HS-27A (cell line): ENCODE results near the gene CTSE.

Source experiments
- DNase-seq: peaks from one replicate; pipeline ENCODE4 v3.0.0-alpha.2; 2012; ENCODE audit warnings: low read depth, missing footprints

CTSE gene

DNA sequence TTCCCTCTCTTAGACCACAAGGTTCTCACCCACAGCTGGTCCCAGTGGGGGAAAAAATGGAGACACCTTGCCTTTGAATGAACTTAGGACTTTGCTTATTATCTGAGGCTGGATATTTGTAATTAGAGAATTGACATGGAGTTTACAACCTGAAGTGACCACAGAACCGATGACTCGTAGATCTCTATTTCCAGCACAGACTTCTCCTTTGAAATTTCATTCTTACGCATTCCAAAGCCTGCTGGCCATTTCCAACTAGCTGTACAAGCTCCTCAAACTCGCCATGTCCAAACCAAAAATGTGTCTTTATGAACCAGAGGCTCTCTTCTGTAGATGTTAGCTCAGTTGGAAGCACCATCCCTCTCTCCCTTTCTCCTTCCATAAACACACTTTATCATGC lies 32.5 kb downstream of the CTSE start:
- no peak for DNase-seq

DNA sequence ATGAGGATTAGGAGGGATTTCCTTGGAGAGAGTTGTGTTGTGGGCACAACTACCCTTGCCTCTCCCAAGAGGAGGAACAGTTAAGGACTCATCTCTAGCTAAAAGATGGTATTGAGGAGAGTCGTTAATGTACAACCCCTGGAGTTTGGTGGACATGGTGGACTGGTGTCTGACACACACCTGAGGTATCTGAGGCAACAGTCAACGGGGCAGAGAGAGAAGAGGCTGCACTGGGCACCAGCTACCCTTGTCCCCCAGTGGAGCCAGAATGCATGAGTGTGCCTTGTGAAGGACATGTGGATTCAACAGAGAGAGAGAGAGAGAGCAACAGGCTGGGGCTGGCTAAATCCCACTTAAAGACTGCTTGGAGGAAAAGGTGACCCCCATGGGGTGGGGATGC lies 33.5 kb downstream of the CTSE start:
- no peak for DNase-seq

DNA sequence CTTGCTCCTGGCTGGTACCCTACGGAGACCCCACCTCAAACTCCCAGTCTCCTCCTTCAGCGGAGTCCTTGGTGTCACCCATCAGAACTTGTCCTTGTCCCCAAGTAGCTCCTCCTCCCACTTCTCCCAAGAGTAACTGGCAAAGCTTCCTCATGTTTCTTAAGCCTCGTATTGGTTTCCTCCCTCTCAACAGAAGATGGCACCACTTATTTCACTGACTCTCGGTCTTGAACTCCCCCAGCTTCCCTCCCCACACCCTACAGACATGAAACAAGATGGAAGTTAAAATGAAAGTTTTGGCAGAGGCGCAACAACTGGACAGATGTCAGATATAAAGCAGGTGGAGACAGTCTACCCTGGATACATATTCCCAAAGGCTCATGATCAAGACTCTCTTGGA lies 33.9 kb downstream of the CTSE start:
- DNase-seq = no peak

DNA sequence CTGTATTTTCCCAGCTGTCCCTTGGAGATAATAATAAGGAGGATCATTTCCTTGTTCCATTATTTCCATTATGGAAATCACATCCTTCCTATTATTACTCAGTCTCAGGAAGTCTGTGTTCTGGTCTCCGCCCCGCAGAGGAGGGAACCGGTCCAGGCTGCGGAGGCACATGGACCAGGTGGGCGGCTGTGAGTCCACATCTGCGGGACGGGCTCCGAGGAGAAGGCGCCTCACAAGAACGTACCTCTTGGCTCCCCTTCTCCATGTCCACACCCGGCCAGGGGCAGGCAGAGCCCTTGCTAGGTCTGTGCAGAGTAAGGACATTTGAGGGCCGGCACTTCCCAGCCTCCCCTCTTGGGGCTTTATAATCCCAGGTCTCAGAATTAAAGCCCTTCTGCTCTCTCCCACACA lies 35.1 kb downstream of the CTSE start:
- no peak for DNase-seq

DNA sequence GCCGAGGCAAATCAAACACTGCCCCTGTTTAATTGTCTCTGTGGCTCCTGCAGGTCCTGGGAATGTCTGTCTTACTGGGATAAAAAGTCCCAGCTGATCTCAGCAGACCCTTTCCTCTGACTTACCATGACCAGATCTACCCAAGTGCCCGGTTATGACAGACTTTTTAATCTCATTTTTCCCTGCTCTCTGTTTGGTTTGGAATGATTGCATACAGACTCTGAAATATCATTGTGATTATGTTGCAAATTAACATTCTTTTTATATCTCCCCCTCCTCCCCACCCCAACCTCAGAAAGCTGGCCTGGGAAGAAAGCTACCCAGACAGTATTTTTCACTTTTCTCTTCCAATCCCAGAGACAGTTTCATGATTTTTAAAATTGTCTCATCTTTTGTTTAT lies 36.8 kb downstream of the CTSE start:
- DNase-seq = no peak

DNA sequence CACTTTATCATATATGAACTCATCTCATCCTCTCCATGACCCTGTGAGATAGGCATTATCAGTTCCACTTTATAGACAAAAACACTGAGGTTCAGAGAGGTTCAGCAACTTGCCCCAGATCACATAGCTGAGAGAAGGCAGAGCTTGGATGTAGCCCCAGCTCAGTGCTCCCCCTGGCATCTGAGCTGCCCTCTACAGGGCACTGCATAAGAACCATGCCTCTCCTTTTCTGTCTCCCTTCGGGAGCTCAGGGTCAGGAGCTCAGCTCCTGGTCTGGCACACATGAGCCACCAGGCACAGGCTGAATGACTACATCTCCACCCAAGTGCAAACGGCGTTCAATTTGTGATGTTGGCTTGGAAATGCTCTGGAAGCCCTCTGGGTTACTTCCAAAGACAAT lies 37.4 kb downstream of the CTSE start:
- DNase-seq = no peak

DNA sequence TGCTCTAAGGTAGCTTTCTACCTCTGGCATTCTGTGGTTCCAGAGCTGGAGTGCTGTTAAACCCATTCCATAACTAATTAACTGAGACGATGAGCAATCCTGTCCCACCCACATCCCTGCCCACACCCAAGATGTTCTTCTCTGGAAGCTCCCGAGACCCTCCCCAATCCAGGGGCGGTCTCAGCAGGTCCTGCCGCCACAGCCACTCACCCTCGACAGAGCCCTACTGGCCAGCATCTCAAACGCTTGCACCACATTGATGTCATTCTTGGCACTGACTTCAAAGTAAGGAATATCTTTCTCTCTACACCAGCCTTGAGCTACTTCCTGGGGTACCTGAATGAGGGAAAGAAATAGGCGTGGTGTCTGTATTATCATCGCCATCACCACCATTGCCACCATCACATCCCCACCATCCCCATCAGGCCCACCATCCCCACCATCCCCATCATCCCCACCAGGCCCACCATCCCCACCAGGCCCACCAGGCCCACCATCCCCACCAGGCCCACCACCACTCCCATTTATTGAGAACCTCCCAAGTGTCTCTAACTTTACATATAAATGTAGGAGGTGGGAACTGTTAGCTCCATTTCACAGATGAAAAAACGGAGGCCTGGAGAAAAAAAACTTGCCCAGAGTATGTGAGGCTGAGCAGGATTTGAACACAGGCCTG lies 38.2 kb downstream of the CTSE start:
- DNase-seq = no peak

DNA sequence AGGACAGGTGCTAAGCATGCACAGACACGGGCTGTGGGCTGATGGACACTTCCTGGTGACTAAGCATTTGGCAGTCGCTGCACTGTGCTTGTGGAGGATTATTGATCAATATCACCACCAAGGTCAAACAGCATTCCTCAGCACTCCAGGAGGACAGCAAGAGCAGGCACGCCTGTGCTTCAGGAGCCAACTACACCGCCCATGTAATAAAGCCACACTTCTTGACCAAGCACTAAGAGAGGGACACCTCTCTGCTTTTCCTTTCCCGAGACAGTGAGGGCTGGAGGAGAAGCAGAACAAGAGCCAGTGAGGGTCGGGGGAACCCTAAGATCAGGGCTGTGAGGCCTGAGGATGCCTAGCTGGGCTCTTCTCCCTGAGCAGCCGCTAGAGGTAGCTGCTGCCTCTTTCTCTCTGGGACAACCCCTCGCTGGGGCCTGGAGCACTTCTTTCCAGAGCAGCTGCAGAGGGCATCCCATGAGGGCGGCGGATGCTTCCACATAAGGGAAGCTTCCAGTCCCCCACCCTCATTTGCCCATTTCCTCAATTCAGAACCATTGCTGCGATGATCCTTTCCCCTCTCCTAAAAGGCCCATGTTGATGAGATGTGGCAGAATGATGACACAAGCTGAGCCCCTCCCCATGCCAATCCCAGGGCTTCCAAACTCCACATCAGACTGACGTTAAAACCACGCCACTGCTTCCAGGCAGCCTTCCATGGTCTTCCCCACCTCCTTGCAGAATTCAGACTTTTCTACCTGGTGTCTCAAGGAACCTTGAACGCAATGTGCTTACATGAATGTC lies 39.6 kb downstream of the CTSE start:
- no peak for DNase-seq

DNA sequence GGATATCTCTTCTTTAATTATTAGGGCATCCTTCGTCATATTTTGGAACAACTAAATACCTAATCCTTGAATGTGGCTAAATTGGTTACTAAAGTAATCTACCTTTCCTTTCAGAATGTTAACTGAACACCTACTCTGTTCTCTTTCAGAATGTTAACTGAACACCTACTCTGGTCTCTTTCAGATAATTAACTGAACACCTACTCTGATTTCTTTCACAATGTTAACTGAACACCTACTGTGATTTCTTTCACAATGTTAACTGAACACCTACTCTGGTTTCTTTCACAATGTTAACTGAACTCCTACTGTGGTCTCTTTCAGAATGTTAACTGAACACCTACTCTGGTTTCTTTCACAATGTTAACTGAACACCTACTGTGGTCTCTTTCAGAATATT lies 42.4 kb downstream of the CTSE start:
- DNase-seq = no peak

DNA sequence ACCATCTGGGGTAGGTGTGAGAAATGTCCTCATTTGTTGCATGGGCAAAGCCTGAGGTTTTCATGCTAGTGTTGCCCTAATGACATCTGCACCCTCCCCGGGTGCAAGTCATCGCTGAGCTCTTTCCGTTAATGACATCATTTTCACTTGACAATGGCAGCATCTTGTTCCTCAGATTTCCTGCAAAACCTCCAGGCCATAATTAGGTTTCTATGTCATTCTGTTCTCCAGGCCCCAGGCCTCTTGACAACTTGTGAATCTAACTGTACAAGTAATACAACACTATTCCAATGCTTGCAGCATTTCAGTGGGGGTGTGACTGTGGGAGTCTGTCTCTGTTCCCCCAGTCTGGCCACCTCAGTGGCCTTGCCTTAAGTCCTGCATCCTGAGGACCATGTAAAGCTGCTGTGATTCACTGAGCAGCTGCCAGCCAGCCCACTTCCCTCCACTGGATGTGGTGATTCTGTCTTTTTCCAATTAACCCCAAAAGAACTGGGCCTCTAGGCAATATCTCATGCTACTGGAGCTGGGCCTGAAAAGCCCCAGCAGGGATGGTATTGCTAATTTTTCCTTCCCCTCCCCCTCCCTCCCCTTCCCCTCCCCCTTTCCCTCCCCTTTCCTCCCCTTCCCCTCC lies 43.3 kb downstream of the CTSE start:
- no peak for DNase-seq

DNA sequence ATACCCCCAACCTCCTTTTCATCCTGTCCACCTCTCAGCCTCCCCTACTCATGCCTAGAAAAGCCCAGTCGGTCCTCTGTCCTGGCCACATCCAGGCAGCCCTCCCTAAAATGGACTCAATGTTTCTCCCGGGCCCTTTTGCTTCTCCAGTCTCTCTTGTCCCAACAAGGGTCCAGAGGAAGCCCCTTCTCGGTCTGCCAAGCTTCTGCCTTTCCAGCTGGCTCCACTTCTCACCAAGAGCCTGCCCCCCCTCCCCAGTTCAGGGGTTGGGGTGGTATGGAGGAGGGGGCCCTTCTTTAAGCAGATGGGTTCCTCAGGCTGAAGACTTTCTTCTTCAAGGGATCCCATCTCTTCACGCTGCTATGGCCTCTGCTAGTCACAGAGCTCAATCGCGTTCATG lies 44.4 kb downstream of the CTSE start:
- no peak for DNase-seq

DNA sequence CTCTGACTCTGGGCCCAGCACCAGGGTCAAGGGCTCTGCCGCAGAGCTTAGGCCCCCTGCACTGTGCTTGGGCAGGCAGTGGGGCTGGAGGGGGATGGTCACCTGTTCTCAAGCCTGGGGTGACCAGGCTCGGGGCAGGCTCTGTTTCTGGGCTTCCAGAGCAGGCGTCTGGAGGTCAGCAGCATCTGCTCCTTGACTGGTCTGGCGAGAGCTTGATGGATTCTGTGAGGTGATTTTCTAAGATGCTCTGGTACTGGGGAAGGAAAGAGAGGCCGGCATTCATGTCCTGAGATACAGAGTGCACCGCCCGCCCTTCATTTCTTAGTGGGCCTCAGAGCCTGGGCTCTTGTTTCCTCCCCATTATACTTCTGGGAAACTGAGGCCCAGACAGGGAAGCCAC lies 45.0 kb downstream of the CTSE start:
- DNase-seq = no peak

DNA sequence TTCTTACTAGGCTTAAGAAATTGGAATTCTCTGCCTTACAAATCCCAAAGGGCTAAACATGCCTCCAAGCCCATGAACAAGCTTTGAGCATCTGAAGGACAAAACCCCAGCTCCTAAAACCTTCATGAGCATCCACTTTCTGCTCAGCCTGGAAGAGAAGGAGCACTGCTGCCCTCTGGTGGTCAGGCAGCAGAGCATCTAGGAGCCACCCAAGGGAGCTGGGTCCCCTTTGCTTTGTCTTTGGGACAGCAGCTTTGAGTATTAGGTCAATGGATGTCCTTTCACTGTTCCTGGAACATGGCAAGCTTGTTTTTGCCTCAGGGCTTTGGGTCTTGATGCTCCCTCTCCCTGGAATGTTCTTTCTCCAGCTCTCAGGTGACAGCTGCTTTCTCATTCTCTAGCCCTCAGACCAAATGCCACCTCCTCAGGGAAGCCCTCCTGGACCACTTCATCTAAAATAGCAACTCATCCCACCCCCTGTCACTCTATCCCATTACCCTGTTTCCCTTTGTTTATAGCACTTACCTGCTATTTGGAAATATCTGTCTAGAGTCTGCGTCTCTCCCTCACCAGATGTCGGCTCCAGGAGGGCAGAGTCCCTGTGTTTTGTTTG lies 46.2 kb downstream of the CTSE start:
- peak; percentile 33 for DNase-seq

DNA sequence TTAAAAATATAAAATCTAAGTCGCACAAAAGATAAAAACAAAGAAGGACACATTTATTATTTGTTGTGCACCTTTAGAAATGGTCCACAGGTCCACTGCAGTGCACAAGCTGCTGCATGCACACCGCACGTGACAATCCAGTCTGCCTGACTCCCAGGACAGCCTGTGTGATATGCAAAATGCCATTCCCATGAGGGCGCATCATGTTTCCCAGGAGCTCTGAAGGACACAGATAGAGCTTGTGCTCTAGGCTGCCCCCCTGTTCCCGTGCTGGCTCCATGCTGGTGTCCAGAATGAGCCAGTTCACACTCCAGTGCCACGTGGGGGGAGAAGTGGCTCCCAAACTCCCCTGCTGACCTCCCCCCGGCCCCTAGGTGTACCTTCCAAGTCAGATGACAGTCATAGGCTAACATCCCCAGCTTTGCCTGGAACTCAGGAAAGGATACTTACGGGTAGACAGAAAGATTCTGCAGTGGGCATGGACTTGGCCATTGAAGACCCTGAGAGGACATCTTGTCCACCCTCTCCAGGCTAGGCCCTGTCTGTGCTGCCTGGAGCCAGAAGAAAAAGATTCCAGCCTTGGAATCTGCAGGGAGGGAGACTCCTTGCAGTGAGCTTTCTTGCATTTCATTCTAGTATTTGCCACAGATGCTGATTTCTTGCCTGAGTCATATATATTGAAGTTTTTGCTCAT lies 46.8 kb downstream of the CTSE start:
- no peak for DNase-seq

DNA sequence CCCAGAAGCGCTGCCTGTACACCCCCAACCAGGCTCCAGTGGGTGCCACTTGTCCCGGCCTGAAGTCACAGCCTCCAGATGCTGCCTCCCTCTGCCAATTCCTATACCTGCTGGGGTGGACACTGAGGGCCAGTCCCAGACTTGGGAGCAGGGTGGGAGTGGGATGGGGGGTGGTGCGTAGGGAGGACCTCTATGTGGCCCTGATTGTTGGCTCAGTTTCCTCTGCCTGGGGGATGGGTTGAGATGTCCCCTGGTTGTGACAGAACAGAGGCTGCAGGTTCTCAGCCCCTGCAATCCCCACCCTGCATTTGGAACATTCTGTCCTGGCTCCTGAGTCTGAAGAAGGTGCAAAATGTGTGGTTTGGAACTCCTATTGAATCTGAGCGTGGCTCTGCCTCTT lies 47.7 kb downstream of the CTSE start:
- no peak for DNase-seq

DNA sequence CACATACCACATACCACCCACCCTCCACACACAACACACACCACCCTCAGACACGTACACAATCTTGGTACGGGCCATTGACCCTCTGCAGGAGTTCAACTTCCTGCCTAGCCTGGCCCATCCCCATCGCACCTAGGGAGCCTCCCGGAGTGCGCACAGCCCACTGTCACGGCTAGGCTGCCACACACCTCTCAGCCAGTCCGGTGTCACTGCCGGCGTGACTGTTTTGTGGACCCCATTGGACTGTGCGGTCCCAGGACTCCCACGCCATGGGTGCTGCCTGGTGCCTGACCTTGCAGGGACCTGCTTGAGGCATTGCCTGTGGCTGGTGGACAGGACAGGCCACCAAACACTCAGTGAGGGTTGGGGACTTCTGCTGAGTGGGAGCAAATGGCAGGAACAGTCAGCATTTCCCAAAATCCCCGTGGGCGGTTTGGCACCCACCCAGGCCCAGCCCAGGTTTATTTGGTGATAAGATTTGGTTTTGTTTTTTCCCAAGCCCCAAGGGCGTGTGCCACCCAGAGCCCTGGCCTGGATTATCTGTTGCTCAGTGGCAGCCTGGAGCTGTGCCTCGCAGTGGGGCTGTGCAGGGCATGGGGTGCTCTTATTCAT lies 48.2 kb downstream of the CTSE start:
- no peak for DNase-seq

DNA sequence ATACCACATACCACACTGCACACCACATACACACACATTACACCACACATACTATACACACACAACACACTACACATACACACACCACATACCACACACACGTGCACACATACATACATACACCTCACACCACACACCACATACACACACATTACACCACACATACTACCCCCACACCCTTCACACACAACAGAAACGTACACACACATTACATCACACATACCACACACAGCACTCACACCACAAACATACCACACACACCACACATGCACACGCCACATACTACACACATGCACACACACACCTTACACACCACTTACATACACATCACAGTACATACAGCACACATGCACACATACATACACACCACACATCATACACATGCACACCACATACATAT lies 49.0 kb downstream of the CTSE start:
- no peak for DNase-seq

DNA sequence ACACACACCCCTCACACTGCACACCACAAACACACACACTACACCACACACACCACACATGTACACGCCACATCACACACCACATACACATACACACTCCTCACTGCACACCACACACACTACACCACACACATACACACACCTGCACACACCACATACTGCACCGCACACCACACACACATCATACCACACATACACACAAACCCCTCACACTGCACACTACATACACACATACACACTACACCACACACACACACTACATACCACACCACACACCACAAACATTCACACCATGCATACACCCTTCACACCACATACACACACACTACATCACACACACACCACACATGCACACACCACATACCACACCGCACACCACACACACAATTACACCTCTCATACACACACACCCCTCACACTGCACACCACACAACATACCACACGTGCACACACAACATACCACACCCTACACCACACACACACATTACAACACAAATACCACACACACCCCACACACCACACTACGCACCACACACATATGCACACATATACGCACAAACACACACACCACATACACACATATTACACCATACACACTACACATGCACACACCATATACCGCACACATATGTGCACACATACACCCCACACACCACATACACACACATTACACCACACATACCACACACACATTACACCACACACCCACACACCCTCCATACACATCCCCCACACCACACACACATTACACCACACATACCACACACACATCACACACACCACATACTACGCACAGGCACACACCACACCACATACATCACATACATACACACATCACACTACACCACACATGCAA lies 50.1 kb downstream of the CTSE start:
- no peak for DNase-seq

DNA sequence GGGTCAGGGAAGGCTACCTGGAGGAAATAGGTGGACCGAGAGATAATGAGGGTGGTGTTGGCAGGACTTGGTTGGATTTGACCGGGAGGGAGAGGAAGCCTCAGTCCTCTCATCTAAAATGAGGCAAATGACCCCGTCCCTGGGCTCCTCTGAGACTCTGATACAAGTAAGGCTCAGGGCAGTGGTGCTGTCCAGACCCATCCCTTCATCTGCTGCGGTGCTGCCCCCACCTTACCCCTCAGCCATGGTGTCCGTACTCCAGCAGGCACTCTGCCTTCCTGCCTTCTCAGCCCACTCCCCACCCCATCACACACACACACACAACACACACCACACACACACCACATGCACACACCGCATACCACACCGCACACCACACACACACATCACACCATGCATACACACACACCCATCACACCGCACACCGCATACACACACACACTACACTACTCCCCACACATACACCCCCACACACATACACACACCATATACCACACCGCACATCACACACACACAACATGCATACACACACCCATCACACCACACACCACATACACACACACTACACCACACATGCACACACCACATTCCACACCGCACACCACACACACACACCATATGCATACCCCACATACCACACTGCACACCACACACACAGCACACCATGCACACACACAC lies 51.1 kb downstream of the CTSE start:
- DNase-seq = no peak

DNA sequence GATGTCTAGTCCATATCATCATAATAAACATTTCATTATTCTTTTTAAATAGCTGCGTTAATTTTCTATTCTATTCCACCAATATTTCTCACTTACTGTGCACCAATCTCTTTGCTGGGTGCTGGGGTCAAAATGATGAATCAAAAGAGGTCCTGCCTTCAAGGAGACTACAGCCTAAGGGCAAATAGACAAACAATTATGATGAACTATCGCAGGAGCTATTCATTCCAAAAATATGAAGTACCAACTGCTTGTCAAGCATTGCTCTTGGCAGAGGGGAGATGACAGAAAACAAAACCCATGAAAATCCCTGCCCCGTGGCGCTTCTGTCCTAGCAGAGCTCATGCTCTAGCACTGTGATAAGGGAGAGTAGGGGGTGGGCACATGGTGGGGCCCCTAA lies 51.6 kb downstream of the CTSE start:
- DNase-seq = no peak
